PFSK-1 (cell line): ENCODE data around the gene ZNF30.

Experiments
- FOXP2 ChIP-seq: optimal IDR thresholded peaks from 2 replicates; pipeline ENCODE3; 2011; ENCODE audit warnings: borderline replicate concordance, control low read depth, inconsistent platforms; ENCODE audit not compliant: insufficient read depth; ENCODE audit errors: extremely low read length, extremely low read depth
- POLR2AphosphoS5 ChIP-seq: IDR thresholded peaks from 2 replicates; pipeline ENCODE4 v1.6.1; 2012; ENCODE audit warnings: low read depth, mild to moderate bottlenecking, control low read depth, low read length, moderate library complexity
- REST ChIP-seq, 2 experiments: IDR thresholded peaks; 2 replicates each; pipeline versions ENCODE4 v1.6.1 to v1.8.0; 2011 to 2012; ENCODE audit warnings: low read depth in 2 of 2, low read length in 2 of 2, control low read depth in 1 of 2, inconsistent platforms in 1 of 2, mild to moderate bottlenecking in 1 of 2, moderate library complexity in 1 of 2; ENCODE audit not compliant: insufficient read depth in 1 of 2
- SIN3A ChIP-seq: IDR thresholded peaks from 2 replicates; pipeline ENCODE4 v1.6.1; 2012; ENCODE audit warnings: mild to moderate bottlenecking, low read length, moderate library complexity, borderline replicate concordance; ENCODE audit not compliant: insufficient read depth
- TAF1 ChIP-seq: IDR thresholded peaks from 2 replicates; pipeline ENCODE4 v1.6.1; 2012; ENCODE audit warnings: low read length, control low read depth, borderline replicate concordance; ENCODE audit not compliant: insufficient read depth

The ZNF30 gene

GRCh38 chr19:34964598-34964997 is 37.9 kb downstream of the ZNF30 start:
- no peak for TF ChIP-seq SIN3A
- no peak for TF ChIP-seq REST (IDR thresholded peaks at IDR 0.05; ENCODE audit: insufficient read depth in 1 of 2, low read depth in 2 of 2, low read length in 2 of 2)
- no peak for TF ChIP-seq POLR2AphosphoS5

DNA sequence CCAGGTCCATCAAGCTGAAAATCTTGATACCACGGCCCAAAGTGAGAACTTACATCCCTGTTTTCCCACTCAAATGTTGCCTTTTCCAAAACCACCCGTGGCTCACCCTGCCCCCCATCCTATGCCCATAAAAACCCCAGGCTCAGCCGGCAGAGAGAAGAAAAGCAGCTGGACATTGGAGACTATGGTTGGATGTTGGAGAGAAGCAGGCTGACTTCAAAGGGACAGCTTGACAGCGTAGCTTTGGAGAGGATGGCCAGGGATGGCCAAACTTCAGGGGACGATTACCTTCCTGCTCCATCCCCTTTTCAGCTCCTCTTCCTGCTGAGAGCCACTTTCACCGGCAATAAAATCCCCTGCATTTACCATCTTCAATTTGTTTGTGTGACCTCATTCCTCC is 40.8 kb downstream of the ZNF30 start:
- TF ChIP-seq POLR2AphosphoS5 (no peak), TAF1 (no peak), REST (IDR thresholded peaks at IDR 0.05; ENCODE audit: insufficient read depth in 1 of 2, low read depth in 2 of 2, low read length in 2 of 2) (no peak), SIN3A (no peak), FOXP2 (no peak)

DNA sequence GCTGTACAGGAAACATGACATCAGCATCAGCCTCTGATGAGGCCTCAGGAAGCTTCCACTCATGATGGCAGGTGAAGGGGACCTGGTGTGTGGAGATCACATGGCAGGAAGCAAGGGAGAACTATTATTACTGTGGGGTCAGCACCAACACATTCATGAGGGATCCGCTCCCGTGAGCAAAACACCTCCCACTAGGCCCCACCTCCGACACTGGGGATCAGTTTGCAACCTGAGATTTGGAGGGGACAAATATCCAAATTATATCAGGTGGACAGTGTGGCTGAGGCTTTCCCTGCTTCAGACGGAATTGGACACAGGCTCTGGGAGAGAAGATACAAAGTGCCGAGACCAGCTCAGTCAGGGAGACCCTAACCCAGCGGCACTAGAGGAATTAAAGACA is 43.0 kb downstream of the ZNF30 start:
- no peak for TF ChIP-seq POLR2AphosphoS5
- TF ChIP-seq SIN3A = no peak
- no peak for TF ChIP-seq REST (IDR thresholded peaks at IDR 0.05; ENCODE audit: insufficient read depth in 1 of 2, low read depth in 2 of 2, low read length in 2 of 2)
- TF ChIP-seq TAF1 = no peak
- TF ChIP-seq FOXP2 = no peak

DNA sequence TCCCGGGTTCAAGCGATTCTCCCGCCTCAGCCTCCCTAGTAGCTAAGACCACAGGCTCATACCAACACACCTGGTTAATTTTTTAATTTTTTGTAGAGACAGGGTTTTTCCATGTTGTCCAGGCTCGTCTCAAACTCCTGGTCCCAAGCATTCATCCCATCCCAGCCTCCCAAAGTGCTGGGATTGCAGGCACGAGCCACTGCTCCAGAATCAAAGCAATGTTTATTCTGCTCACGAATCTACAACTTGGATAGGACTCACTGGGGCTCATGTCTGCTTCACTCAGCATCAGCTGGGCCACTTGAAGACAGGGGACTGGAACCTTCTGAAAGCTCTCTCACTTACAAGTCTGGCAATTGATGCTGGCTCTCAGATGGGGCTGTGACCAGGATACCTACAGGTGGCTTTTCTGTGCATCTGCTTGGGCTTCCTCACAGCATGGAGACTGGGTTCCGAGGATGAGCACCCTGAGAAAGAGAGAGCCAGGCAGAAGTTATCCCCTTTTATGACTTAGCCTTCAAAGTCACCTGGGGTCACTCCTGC is 45.5 kb downstream of the ZNF30 start:
- TF ChIP-seq REST (IDR thresholded peaks at IDR 0.05; ENCODE audit: insufficient read depth in 1 of 2, low read depth in 2 of 2, low read length in 2 of 2) (no peak), SIN3A (no peak), FOXP2 (no peak), POLR2AphosphoS5 (no peak), TAF1 (no peak)

DNA sequence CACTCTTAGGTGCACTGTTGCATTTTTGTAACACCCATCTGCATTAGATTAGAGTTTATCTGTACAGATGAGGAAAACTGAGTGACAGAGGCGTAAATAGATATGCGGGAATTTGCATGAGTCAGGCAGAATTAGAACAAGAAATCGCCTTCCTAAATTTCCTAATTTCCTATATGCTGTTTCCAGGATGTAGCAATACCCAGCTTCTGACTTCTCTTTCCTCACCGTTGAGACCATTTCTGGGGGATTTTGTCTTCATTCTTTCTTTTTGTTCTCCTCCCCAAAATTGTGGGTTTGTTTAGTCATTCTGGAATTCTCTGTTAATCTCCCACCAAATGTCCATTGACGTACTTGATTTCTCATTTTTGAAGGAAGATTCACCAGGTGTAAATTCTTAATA is 47.9 kb downstream of the ZNF30 start:
- TF ChIP-seq FOXP2 (no peak), POLR2AphosphoS5 (no peak), TAF1 (no peak), REST (IDR thresholded peaks at IDR 0.05; ENCODE audit: insufficient read depth in 1 of 2, low read depth in 2 of 2, low read length in 2 of 2) (no peak), SIN3A (no peak)
